Stimulated activated CD8-positive, alpha-beta memory T cell treated with anti-CD3 and anti-CD28 coated beads, Interleukin-15, amount 100 ng/mL, for 24 hours (primary cell): ENCODE results near the gene CDH4.
"Not testable (repeated sequence)": the region's sequence is repeated elsewhere in the genome, so short reads cannot be mapped to it uniquely, and the experiment has no call there.

Experiments used
- DNase-seq: peaks from one replicate; pipeline ENCODE4 v3.0.0-alpha.2; 2020; ENCODE audit warnings: low read depth

Gene CDH4

DNA sequence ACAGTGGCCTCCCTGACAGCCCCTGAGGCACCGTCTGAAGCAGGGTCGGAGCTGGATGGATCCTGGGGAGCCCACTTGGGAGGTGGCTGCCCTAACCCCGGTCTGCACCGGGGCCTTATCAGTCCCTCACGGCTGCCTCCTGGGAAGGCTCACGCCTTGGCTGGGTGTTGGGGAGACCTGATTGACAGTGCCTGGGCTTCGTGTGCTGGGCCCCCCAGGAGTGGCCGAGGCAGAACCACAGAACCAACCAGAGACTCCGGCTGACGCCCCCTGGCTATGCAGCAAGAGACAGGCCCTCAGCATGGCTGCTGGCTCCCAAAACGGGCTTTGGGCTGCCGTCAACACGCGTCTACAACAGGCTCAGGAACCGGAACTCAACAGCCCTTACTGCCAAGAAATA, 594.0 kb downstream of the CDH4 start:
- DNase-seq: no peak

DNA sequence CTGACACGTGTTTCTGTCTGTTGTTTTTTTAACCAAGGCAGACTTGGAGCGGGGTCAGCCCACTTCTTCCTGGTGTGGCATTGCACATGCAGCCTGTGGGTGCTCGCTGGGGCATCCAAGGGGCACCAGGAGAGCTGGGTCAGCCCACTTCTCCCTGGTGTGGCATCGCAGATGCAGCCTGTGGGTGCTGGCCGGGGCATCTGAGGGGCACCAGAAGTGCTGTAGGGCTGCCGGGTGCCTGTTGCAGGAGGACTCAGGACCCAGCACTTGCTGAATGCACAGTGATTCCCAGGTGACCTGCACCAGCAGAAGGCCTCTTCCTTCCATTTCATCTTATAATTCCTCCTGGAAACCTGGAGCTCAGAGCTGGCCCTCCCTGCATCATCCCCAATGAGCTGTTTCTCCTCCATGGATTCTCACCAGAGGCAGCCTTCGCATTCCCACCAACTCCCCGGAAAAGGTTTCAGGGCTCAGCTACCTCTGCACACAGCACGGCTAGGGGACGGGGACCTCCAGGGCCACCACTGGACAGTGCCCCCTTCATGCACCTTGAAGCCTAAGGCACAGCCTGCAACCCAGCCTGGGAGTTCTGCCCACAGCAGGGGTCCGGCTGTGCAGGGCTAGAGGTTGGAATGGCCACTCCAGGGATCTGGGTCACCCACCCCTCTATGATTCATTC, 594.8 kb downstream of the CDH4 start:
- DNase-seq: no peak

DNA sequence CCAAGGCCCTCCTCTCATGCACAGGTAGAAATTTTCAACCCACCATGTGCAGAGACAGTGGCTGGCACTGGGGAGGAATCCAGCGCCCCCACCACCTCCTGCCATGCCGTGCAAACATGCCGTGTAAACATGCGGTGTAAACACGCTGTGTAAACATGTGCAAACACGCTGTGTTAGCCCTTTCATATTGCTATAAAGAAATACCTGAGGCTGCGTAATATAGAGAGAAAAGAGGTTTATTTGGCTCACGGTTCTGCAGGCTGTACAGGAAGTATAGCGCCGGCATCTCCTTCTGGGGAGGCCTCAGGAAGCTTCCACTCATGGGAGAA, 595.3 kb downstream of the CDH4 start:
- DNase-seq: no peak

DNA sequence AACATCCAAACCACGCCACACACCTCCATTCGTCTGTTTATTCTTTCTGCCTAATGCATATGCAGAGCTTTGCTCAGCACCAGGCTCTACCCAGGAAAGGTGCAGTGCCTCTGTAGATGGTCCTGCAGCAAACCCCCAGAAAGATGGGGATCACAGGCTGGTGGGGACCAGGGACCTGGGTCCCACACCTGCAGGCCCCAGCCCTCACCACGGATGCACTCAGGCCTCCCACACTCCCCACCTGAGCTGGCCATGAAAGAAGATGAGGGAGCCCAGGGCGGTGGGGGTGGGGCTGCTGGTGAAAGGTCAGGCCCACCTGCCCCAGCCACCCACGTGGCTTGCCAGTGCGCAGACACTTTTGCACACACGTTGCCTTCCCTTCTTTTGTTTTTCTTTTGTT, 595.9 kb downstream of the CDH4 start:
- DNase-seq: no peak

DNA sequence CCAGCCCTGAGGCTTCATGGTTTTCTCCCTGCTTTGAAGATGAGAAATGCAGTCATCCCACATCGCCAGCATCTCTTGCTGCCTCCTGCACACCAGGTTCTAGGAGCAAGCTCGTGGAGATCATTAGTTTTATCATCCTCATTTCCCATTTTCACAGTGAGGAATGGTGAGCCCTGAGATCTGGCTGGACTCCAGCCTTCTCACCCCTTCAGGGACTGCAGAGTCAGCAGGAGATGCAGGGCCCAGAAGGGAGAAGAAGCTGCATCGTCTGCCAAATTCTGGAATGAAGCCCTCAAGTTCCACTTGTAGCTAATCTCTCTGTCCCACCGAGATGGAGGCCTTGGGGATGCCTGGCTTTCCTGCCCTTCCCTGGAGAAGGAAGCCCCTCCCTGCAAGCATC, 596.8 kb downstream of the CDH4 start:
- no peak for DNase-seq

DNA sequence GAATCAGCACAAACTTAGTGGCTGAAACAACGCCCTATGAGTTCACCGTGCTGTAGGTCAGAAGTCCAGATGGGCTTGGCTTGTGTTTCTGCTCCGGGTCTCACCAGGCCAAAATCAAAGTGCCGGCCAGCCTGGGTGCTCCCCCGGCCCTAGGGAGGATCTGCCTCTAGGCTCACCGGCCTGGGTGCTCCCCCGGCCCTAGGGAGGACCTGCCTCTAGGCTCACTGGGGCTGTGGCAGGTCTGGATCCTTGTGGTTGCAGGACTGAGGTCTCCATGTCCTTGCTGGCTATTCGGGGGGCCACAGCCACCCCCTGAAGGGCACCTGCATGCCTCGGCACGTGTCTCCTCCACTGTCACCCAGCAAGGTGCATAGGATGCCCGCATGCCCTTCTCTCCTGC, 597.3 kb downstream of the CDH4 start:
- no peak for DNase-seq

DNA sequence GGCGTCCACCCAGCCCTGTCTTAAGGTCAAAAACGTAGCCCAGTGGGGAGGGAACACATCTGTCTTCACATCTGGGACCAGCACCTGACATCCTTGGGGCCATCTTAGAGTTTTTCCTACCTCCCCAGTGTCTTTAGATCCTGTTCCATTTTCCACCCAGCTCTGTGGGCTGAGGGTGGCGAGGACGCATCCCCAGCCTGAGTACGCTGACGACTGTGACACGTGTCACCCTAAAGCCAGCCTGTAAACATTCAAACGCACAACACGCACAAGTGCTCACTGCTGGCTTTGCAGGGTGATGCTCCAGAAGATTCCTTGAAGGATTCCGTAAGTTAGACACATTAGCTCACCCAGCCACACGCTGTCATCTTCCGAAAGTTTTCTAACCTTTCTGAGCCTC, 597.8 kb downstream of the CDH4 start:
- no peak for DNase-seq

DNA sequence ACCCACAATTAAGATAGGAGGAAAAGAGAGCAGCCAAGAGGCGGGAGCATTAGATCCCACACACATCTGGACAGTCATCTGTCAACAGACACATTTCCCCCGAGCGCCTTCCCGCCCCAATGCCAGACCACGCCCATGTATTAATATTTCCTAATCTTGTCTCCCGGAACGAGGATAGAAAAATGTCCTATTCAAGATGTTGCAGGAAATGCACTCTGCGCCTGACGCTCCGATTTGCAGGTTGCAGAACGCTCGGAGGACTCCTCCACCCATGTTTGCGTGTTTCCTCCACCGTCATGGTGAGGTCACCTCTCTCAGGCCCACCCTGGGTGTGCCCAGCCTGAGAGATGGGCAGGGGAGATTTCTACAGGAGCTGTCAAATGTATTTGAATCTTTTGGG, 598.4 kb downstream of the CDH4 start:
- DNase-seq: no peak

DNA sequence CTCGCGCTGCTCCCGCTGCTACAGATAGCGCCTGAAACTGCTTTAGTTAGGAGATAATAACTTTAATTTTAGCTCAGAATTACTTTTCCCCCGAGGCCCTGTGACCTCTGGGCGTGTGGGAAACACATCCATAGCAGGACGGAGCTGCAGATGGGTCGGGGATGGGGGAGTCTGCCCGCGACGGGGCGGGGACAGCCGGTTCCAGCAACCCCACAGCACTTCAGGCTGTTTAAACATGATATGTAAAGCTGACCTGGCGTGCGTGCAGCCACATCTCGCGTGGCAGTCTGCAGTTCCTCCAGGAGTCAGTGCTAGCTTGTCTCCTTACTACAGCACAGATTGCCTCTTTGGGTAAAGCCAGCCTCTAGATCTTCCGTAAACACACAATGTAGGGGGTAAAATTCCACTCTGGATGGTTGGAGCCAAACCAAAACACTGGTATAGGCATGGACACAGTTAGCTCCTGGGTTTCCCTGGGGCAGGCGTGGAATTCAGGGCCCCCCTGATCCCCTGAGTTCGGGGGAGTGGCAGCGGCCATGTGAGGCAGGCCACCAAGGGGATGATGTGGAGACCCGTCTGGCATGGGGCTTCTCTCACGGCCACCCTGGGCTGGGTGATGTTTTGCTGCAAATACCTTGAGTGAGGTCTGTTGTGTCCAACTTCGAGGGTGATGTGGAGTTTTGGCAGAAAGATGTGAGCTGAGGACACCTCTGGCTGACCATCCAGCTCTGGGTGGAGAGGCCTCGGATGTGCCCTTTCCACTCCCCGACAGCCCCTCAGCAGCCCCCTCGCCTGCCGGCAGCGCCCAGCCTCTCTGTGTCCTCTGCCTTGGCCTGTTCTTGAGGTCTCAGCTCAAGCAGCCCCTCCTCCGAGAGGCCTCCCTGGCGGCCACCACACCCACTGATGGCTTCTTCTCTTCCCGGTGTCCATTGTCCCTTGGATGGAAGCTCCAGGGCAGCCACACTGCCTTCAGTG, 599.2 kb downstream of the CDH4 start:
- no peak for DNase-seq

DNA sequence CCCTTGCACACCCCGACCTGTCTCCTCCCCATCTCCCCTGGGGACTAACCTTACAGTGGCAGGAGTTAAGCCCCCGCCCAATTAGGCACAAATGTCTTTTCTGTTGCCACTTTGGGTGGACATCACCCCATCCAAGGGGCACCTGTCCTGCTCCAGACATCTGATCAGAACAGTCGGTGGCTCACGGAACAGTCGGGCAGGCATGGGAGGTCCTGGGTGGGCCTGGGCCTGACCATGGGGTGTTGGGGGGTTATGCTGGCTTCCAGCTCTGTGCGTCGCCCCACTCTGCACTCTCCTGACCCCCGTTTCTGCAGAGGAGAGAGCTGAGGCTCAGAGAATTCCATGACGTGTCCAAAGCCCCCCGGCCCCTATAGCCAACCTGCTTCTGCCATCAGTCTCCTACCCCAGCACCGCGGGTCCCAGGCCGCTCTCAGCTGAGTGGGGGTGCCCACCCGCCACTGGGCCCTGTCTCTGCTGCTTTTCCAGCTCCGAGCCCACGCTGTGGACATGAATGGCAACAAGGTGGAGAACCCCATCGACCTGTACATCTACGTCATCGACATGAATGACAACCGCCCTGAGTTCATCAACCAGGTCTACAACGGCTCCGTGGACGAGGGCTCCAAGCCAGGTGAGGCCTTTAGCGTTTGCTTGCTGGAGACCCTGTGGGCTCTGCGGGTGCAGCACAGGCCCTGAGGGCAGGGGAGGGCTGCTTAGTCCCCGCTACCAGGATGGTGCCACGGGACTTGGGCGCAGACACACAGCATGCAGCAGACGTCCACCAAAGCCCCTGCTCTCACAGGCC, 600.4 kb downstream of the CDH4 start:
- no peak for DNase-seq

DNA sequence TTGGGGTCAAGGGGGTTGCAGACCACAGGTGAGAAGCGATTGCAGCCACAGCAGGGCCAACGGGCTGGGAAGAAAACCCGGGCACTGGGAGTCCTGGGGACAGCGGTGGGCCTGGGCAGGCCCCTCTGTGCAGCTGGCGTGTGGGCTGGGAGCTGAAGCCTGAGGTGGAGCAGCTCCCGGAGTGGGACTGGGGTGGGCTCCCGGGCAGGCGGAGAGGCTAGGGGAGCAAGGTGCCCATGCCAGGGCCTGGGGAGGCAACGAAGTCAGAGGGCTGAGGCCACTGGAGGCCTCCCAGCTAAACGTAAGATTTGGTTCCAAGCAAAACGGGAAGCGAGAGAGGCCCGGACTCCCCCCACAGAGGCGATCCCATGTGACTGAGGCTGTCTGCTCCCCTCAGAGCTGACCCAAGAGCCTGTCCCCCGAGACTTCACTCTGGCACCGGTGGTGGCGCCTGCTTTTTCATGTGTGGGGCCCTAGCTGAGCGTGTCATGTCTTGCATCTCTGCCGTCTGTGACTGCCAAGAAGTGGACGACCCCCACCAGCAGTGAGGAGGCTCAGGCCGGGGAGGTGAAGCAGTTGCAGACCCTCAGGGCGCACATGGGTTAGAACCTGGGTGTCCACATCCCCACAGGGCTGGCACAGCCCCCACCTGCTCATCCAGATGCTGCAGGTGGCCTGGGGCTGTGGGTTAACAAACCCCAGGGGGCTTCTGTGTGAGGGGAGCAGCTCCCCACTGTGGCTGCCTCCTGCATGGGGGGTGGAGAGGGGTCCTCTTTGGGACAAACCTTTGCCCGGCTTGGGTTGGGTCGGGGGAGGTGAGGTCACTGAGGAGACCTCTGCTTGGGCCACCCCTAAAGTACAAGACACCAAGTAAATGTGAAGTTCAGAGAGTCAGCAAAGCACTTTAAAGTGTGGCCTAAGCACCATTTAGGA, 601.3 kb downstream of the CDH4 start:
- no peak for DNase-seq

DNA sequence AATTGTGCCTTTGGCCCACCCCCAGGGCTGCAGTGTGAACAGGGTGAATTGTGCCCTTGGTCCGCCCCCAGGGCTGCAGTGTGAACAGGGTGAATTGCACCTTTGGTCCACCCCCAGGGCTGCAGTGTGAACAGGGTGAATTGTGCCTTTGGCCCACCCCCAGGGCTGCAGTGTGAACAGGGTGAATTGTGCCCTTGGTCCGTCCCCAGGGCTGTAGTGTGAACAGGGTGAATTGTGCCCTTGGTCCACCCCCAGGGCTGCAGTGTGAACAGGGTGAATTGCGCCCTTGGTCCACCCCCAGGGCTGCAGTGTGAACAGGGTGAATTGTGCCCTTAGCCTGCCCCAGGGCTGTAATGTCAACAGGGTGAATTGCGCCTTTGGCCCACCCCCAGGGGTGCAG, 602.5 kb downstream of the CDH4 start:
- not testable (repeated sequence) for DNase-seq

DNA sequence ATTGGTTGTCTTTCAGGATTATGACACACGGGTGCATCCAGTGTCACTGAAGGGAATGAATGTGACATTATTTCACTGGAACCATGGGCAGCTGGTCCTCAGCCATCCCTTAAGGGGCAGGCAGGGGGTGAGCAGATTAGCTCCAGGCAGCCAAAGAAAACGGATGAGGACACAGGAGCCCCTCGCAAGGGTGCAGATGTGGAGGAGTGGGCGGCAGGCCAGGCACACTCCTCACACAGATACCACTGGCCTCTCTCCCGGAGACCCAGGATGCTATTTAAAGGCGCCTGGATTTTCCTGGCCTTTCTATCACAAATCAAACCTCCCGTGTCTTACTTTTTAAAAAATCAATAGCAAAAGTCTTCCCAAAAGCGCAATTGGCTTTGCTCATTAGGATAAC, 603.2 kb downstream of the CDH4 start:
- no peak for DNase-seq

DNA sequence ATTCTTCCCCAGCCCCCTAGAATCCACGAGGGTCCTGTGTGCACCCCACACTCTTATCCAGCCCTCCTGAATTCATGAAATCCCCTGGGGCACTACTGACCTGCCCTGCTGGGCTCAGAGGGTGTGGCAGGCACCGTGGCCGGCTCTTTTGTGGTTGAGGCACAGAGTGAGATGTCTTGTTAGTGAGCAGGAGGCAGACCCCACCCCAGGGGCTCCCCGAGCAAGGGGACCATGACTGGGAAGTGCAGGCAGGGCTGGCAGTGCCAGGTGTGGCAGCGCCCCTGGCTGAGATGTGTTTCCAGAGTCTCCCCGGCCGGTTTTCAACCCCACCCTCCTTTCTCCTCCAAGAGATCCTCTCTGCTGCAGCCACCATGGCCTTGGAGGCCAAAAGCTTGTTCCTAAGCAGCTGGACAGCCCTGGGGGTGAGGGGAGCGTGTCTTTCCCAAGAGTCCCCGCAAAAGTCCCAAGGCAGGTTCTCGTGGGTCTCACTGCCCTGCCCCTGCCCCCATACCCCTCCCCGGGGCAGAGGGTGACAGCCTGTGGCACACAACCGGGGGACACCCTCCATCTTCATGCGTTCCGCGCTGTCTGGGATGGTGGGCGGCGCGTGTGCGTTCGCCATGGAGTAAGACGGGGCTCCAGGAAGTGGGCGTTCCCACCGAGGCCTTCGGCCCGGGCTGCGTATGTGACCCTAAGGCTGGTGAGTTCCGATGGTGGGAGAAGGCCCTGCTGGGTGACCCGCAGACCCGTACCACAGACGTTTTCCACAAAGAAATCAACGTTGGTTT, 604.8 kb downstream of the CDH4 start:
- no peak for DNase-seq

DNA sequence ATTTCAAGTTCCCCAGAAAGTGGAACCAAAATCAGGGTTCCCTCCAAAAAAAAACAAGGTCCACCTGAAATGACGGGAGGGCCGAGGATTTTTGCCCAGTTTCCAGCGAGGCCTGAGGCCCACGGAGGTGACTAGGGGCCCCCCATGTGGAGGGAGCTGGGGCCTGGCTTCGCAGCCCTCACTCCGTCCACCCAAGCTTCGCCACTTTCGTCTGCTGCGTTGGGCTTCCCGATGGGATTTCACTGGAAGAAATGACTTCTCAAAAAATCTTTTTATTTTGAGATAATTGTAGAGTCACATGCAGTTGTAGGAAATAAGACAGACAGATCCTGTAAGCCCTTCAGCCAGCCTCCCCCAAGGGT, 605.3 kb downstream of the CDH4 start:
- no peak for DNase-seq

DNA sequence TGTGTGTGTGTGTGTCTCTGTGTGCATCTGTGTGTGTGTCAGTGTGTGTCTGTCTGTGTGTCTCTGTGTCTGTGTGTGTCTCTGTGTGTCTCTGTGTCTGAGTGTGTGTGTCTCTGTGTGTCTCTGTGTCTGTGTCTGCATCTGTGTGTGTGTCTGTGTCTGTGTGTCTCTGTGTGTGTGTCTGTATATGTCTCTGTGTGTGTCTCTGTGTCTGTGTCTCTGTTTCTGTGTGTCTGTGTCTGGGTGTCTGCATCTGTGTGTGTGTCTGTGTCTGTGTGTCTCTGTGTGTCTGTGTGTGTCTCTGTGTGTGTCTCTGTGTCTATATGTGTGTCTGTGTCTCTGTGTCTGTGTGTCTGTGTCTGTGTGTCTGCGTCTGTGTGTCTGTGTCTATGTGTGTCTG, 605.8 kb downstream of the CDH4 start:
- no peak for DNase-seq

DNA sequence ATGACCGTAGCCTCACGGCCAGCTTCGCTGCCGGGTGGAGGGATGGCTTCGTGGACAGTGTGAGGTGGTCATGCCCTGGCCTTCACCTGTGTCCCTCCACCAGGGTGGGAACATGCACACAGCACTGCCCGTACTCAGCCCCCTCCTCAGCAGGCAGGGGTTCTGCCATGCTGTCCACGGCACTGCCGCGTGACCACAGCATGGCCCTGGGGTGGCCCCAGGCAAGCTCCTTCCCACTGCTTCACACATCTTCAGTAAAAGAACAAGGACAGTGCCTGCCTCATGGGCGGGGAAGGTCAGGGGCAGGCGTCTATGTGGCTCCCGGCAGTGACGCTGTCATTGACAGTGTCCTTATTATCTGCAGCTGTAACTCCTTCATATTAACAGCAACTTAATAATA, 607.7 kb downstream of the CDH4 start:
- DNase-seq: no peak

DNA sequence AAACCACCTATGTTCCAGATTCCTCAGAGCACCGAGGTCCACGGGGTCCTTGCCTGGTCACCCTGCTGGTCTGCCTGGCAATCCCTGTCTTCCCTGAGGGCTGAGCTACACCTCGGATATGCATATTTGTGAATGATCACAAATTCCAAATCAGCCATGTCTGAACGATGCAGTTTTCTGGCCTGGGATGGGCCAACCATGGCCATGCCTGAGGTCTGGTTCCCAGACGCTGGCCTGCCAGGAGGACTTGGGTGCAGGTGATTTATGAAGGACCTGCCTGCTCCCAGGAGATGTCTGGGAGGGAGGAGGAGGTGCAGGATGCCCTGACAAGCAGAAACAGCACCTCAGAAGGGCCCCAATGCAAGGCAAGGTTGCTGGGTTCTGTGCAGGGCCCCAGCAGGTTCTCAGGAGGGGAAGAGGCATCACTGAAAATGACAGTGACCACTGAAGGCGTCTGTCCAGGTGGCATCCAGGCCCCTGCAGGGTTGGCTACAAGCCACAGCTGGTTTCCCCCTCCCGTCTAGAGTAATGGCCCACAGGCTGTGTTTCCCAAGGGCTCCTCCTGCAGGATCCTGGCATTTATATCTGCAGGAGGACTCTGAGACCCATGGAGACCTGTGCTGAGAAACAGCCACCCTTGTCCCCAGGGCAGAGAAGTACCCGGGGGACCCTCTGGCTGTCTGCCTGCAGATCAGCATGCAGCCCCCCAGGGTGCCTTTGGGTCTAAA, 608.4 kb downstream of the CDH4 start:
- DNase-seq: no peak

DNA sequence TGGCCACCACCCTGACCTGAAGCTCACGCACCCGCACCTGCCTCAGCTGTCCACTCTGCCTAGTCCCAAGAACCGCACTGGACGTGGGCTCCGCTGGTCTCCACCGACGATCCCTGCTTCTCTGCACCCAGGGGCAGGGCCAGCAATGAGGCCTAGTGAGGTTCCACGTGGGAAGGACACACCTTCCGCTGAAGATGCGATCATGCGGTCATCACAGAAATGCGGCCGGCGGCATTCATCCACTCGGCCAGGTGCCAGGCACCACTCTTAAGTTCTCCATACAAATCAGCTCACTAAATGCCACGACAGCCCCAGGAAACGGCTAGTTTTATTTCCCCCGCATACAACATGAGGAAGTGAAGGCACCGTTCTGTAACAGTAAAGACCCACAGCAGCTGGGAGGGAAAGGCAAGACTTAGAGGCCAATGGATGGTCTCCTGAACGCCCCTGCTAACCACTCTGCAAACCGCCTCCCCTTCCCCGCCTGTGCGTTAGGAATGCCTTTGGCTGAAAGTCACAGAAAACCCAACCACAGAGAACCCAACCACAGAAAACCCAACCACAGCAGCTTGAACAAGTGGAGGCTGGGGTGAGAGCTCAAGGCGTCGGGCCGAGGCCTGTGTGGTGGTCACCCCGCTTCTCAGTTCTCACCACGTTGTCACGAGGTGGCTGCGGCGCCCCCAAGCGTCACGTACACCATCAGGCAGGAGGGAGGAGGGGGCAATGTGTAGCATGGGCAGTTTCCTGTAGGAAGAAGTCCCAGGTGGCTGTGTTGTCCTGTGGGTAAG, 609.2 kb downstream of the CDH4 start:
- no peak for DNase-seq
